ENCODE data around the gene SETD2.

Gene SETD2

GRCh38 chr3:47009225-47010110 lies 154.4 kb downstream of the SETD2 start:
- DNase-seq (ENCODE audit: low spot score), result peak; percentile 91

GRCh38 chr3:47008851-47009224 lies 155.1 kb downstream of the SETD2 start:
- DNase-seq (ENCODE audit: low spot score), result no peak

GRCh38 chr3:47008234-47008796 lies 155.6 kb downstream of the SETD2 start:
- no peak for DNase-seq (ENCODE audit: low spot score)

GRCh38 chr3:47007482-47008233 lies 156.3 kb downstream of the SETD2 start:
- no peak for DNase-seq (ENCODE audit: low spot score)

GRCh38 chr3:47007001-47007400 lies 156.9 kb downstream of the SETD2 start:
- no peak for DNase-seq (ENCODE audit: low spot score)

DNA sequence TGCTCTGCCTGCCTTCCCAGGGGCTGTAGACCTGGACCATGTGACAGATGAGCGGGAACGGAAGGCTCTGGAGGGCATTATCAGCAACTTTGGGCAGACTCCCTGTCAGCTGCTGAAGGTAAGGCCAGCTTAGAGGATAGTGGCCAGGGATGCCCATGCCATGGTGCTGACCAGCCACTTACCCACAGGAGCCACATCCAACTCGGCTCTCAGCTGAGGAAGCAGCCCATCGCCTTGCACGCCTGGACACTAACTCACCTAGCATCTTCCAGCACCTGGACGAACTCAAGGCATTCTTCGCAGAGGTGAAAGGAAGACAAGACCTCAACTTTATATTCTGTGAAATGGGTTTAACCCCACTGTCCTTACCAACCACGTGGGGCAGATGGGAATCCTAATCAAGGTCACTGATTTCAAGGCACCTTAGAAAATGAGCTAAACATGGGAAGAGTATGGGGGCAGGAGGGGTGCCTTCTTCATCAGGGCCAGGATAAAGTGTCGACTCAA lies 157.7 kb downstream of the SETD2 start:
- no peak for DNase-seq (ENCODE audit: low spot score)

DNA sequence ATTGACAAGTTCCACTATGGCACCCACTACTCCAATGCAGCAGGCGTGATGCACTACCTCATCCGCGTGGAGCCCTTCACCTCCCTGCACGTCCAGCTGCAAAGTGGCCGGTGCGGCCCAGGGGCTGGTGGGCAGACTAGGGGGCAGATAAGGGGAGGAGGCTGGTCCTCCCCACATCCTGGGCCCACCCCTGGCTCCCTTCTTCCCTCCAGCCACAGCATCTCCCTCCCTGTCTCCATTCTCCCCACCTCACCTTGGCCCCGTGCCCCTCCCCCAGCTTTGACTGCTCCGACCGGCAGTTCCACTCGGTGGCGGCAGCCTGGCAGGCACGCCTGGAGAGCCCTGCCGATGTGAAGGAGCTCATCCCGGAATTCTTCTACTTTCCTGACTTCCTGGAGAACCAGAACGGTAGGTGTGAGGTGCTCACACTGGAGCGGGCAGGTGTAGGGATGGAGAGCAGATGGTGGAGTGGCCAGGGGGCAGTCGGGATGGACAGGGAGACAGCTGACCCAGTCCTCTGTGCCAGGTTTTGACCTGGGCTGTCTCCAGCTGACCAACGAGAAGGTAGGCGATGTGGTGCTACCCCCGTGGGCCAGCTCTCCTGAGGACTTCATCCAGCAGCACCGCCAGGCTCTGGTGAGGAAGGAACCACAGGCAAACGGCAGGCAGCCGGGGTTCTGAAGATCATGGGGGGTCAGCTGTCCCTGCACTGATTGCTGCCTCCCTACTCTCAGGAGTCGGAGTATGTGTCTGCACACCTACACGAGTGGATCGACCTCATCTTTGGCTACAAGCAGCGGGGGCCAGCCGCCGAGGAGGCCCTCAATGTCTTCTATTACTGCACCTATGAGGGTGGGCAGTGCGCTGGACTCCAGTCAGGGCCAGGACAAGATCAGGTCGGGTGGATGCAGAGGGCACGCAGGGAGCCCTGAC lies 158.4 kb downstream of the SETD2 start:
- no peak for DNase-seq (ENCODE audit: low spot score)

DNA sequence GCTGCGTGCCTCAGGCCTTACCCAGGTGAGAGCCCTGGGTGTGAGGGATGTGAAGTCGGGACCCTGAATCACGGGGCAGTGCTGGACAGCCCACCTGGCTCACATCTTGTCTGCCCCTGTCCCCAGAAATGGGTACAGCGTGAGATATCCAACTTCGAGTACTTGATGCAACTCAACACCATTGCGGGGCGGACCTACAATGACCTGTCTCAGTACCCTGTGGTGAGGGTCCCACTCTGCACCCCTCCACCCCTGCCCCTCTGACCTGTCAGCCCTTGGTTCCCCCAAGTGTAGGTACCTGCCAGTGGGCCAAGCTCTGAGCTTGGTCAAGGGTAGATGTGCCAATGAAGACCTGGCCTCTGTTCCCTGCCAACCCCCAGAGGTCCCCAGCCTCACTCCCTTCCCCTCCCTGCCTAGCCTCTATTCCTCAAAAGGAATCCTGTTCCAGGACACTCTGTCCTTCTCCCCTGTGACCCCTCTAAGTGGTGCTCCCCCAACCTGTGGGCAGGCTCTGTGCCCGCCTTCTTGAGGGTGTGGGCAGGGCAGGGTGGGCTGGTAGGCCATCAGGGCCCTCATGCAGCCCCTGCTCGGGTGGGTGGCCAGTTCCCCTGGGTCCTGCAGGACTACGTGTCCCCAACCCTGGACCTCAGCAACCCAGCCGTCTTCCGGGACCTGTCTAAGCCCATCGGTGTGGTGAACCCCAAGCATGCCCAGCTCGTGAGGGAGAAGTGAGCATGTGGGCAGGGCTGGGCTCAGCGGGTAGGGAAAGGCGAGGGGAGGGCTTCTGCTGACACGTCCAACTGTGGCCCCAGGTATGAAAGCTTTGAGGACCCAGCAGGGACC lies 159.3 kb downstream of the SETD2 start:
- DNase-seq (ENCODE audit: low spot score), result no peak

- no peak for DNase-seq (ENCODE audit: low spot score)
These were observed 160.2 kb downstream of the SETD2 start for GRCh38 chr3:47003461-47004368.

DNA sequence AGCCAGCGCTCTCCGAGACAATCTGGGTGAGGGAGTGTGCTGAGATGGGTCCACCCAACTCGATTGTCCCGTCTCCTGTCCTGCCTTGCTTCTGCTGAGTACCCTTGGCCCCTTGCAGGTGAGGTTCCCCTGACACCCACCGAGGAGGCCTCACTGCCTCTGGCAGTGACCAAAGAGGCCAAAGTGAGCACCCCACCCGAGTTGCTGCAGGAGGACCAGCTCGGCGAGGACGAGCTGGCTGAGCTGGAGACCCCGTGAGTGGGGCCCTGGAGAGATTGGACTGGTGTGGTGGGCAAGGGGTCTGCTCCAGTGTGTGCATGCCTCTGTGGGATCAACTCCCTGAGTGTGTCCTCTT lies 160.9 kb downstream of the SETD2 start:
- no peak for DNase-seq (ENCODE audit: low spot score)

- no peak for DNase-seq (ENCODE audit: low spot score)
These were observed 161.5 kb downstream of the SETD2 start for GRCh38 chr3:47002171-47003055.

DNA sequence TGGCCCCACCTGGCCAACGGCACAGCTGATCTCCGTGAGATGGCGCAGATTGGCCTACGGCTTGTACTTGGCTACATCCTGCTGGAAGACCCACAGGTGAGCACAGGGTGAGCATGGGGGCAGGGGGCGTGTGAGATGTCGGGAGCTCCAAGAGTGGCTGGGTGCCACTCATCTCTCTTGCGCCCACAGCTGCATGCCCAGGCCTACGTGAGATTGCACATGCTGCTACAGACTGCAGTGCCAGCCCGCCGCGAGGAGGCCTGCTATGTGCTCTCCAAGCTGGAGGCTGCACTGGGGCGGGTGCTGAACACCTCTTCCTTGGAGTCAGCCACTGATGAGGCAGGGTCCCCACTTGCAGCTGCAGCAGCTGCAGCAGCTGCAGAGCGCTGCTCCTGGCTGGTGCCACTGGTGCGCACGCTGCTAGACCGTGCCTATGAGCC lies 162.2 kb downstream of the SETD2 start:
- DNase-seq (ENCODE audit: low spot score), result no peak

DNA sequence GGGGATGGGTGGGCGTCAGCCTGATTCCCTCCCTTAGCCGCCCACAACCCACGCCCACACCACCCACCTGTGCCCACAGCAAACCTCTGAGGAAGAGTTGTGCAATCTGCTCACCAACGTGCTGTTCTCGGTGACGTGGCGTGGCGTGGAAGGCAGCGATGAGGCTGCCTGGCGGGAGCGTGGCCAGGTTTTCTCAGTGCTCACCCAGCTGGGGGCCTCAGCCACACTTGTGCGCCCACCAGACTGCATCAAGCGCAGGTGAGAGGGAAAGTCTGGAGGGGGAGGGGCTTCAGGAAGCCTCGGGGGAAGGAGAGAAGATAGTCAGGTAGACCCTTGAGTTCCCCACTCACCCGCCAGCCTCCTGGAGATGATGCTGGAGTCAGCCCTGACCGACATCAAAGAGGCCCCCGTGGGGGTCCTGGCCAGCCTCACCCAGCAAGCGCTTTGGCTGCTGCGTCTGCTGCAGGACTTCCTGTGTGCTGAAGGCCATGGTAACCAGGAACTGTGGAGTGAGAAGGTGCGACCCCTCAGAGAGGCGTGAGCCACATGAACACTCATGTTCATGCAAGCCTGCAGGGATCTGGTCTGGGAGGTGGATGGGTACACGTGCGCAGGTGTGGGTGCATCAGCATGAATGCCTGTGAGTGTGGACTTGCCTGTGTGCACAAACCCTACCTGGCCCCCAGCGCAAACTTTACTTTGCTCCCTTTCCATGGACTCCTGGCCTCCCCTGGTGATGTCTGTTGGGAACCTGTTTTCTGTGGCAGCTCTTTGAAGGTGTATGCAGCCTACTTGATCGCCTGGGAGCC lies 162.8 kb downstream of the SETD2 start:
- no peak for DNase-seq (ENCODE audit: low spot score)

- no peak for DNase-seq (ENCODE audit: low spot score)
These were observed 163.6 kb downstream of the SETD2 start for GRCh38 chr3:47000198-47000815.

DNA sequence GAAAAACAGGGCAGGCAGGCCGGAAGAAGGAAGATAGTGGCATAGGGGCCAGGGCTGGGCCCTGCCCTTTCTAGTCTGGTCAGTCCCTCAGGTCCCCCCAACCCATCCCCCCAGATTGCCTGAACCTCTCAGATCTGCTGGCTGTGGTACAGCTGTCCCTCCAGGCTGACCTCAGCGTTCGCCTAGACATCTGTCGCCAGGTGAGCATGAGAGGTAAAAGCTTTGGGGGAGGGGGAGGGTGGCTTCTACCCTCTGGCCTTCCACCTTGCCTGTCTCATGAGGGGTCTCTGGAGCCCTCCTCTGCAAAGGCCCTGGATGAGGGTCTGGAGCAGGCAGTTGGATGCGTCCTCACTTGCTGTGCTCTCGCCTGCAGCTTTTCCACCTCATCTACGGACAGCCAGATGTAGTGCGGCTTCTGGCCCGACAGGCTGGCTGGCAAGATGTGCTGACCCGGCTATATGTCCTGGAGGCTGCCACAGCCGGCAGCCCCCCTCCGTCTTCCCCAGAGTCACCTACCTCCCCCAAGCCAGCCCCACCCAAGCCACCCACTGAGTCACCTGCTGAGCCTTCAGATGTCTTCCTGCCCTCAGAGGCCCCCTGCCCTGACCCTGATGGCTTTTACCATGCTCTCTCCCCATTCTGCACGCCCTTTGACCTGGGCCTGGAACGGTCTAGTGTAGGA lies 164.3 kb downstream of the SETD2 start:
- DNase-seq (ENCODE audit: low spot score), result no peak

- no peak for DNase-seq (ENCODE audit: low spot score)
These were observed 164.9 kb downstream of the SETD2 start for GRCh38 chr3:46998852-46999515.

Measured in Ammon's horn (tissue), 1 donor.